Endodermal cell (in vitro differentiated cells): ENCODE results near the gene MRPL44. TPM values are rescaled to one million over a fixed set of nuclear protein-coding genes. Genes with fewer than 3 reads are reported as not detected.

Experiments
- DNase-seq: peaks from one replicate; pipeline ENCODE4 v3.0.0-alpha.2; 2017
- H3K27ac ChIP-seq: 2 replicates; pipeline ENCODE4 v1.5.1; 2013; ENCODE audit warnings: mild to moderate bottlenecking, low read depth, low read length, moderate library complexity
- H3K27me3 ChIP-seq: 2 replicates; pipeline ENCODE4 v1.6.1; 2013; ENCODE audit warnings: mild to moderate bottlenecking, low read length, moderate library complexity; ENCODE audit not compliant: insufficient read depth, control insufficient read depth, poor library complexity, severe bottlenecking
- H3K36me3 ChIP-seq: 2 replicates; pipeline ENCODE4 v1.7.0; 2013; ENCODE audit warnings: mild to moderate bottlenecking, low read length, moderate library complexity; ENCODE audit not compliant: control insufficient read depth, insufficient read depth
- H3K4me1 ChIP-seq: one replicate; pipeline ENCODE4 v1.7.0; 2013; ENCODE audit warnings: low read length; ENCODE audit not compliant: control insufficient read depth, insufficient read depth
- H3K4me3 ChIP-seq: 2 replicates; pipeline ENCODE4 v1.5.1; 2013; ENCODE audit warnings: mild to moderate bottlenecking, low read length, moderate library complexity
- H3K9ac ChIP-seq: 2 replicates; pipeline ENCODE4 v1.6.1; 2013; ENCODE audit warnings: mild to moderate bottlenecking, low read length, moderate library complexity; ENCODE audit not compliant: poor library complexity, severe bottlenecking; ENCODE audit errors: extremely low read depth
- H3K9me3 ChIP-seq: 2 replicates; pipeline ENCODE4 v1.6.1; 2013; ENCODE audit warnings: mild to moderate bottlenecking, low read length, moderate library complexity; ENCODE audit not compliant: control insufficient read depth
- H3K27ac Mint-ChIP-seq: 2 replicates; pipeline ENCODE4 v1.8.0; 2020; ENCODE audit warnings: mixed read lengths
- H3K27me3 Mint-ChIP-seq: 2 replicates; pipeline ENCODE4 v1.8.0; 2021; ENCODE audit warnings: mild to moderate bottlenecking, mixed read lengths; ENCODE audit not compliant: insufficient read depth
- H3K36me3 Mint-ChIP-seq: 2 replicates; pipeline ENCODE4 v1.8.0; 2020; ENCODE audit warnings: low read depth, mixed read lengths
- H3K4me1 Mint-ChIP-seq: 2 replicates; pipeline ENCODE4 v1.8.0; 2020; ENCODE audit warnings: mixed read lengths
- H3K4me3 Mint-ChIP-seq: 2 replicates; pipeline ENCODE4 v1.8.0; 2020; ENCODE audit warnings: mild to moderate bottlenecking, moderate library complexity, mixed read lengths
- H3K9me3 Mint-ChIP-seq: 2 replicates; pipeline ENCODE4 v1.8.0; 2020; ENCODE audit warnings: mild to moderate bottlenecking, mixed read lengths
- WGBS, 2 experiments: methylation state at CpG; one replicate each; pipeline versions ENCODE4 v1.1.5 to v1.1.7; 2013; ENCODE audit warnings: missing lambda C conversion rate in 2 of 2, mixed read lengths in 1 of 2; ENCODE audit not compliant: insufficient coverage in 1 of 2, insufficient read length in 1 of 2; 5-methylcytosine and 5-hydroxymethylcytosine counted together
- total RNA-seq, 2 donors: library from RNA; stranded (reverse); fragmentation: NEBNext Ultra II Directional in 1 of 2; extraction: Animal tissue kit (Norgen Biotek cat#: 25700) in 1 of 2; gene quantifications; 2 replicates in 1 of 2; 3 replicates in 1 of 2; pipeline ENCODE4 v1.2.1, GENCODE V29; 2021
- TF ChIP-seq, protein P1 (sequence below): fragments of 200-600 bp; sonication (generic); conservative IDR thresholded peaks from 2 replicates; pipeline ENCODE4 v1.5.0; 2021; ENCODE audit warnings: antibody characterized with exemption, mild to moderate bottlenecking

Gene MRPL44
- total RNA-seq, 2 donors from 2014 or later, result 38.7 to 43.4 TPM

DNA sequence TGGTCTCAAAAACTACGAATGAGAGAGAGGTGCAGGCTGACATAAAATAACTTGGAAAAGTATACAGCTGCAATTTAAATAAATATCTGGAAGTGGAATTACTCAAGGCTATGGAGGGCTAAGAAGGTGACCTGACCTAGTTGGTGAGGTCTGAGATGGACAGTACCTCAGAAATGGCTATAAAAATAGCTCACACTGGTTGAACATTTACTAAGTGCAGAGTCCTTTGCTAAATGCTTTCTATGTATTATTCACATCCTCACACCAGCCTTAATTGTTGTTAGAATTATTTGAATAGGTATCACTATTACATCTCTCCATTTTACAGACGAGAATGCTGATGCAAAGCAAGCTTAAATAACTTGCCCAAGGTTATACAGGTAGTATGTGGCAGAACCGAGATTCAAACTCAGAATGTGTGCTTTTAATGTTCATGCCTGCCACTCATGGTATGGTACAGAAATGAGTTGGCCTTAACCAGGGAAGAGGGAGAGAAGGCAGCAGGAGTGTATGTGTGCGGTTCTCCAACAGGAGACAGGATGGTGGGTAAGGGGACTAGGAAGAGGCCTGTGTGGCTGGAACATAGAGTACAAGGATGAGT lies 37.4 kb downstream of the MRPL44 start:
- H3K9me3 ChIP-seq, result no peaks in the 10 kb centered on the region
- Mint-ChIP-seq H3K36me3 (peaks cover 73% of the 10 kb centered on the region), H3K4me1 (peaks cover 4% of the 10 kb centered on the region), H3K4me3 (no peak overlapping the region), H3K27ac (peak overlapping the region; percentile 16), H3K9me3 (no peaks in the 10 kb centered on the region), H3K27me3 (no peaks in the 10 kb centered on the region)
- no peak for DNase-seq
- H3K27me3 ChIP-seq, result no peaks in the 10 kb centered on the region
- 89 to 90% methylated on average over 2 to 4 of the region's 4 CpGs for WGBS, 2 experiments
- peaks cover 99% of the 10 kb centered on the region for H3K36me3 ChIP-seq
- no peak overlapping the region for H3K27ac ChIP-seq
- no peaks in the 10 kb centered on the region for H3K4me1 ChIP-seq
- H3K9ac ChIP-seq, result no peak overlapping the region
- no peak overlapping the region for H3K4me3 ChIP-seq
- TF ChIP-seq, protein P1, sequence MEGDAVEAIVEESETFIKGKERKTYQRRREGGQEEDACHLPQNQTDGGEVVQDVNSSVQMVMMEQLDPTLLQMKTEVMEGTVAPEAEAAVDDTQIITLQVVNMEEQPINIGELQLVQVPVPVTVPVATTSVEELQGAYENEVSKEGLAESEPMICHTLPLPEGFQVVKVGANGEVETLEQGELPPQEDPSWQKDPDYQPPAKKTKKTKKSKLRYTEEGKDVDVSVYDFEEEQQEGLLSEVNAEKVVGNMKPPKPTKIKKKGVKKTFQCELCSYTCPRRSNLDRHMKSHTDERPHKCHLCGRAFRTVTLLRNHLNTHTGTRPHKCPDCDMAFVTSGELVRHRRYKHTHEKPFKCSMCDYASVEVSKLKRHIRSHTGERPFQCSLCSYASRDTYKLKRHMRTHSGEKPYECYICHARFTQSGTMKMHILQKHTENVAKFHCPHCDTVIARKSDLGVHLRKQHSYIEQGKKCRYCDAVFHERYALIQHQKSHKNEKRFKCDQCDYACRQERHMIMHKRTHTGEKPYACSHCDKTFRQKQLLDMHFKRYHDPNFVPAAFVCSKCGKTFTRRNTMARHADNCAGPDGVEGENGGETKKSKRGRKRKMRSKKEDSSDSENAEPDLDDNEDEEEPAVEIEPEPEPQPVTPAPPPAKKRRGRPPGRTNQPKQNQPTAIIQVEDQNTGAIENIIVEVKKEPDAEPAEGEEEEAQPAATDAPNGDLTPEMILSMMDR, result no peak

DNA sequence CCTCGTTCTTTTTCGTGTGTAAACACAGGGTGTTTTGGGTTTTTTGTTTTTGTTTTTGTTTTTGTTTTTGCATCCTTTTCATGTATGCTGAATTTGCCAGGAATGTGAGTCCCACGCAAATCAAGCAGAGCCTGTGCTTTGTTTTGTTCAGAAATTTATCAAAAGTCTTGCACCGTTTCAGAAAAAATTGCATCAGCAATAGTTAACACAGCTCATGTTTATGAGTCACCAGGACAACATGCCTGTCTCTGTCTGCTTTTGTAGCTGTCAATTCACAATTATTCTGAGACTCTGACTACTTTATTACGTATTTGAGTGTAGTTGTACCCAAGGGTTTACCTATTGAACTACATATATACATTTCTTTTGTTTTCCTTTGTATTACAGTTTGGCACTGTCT lies 38.3 kb downstream of the MRPL44 start:
- Histone ChIP-seq H3K27me3 (no peaks in the 10 kb centered on the region), H3K4me3 (no peak overlapping the region), H3K4me1 (no peaks in the 10 kb centered on the region), H3K27ac (no peak overlapping the region), H3K9me3 (no peaks in the 10 kb centered on the region), H3K36me3 (peaks cover 99% of the 10 kb centered on the region), H3K9ac (no peak overlapping the region)
- Mint-ChIP-seq H3K27me3 (no peaks in the 10 kb centered on the region), H3K27ac (peak overlapping the region; percentile 16), H3K4me1 (no peaks in the 10 kb centered on the region), H3K36me3 (peaks cover 74% of the 10 kb centered on the region), H3K4me3 (no peak overlapping the region), H3K9me3 (no peaks in the 10 kb centered on the region)
- WGBS, 2 experiments, result 84 to 93% methylated on average over 2 to 5 of the region's 5 CpGs
- TF ChIP-seq, protein P1, result no peak
- no peak for DNase-seq

DNA sequence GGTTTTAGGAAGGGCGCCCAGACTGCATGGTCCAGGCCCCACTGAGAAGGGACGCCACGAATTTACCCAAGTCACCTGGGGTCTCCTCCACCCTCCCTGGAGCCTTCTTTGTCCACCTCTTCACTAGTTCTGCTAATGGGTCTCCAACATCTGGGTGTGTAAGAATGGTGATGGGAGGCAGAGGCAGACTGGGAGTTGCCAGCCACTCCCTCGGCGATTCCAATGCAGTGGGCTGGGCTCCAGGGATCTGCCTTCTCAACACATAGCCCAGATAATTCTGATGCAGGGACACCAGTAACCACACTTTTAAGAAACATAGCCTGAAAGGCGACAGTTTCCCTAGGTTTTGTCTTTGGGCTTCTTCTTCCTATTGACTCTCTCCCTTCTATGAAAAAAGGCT lies 39.1 kb downstream of the MRPL44 start:
- Mint-ChIP-seq H3K9me3 (no peaks in the 10 kb centered on the region), H3K4me3 (no peak overlapping the region), H3K27me3 (no peaks in the 10 kb centered on the region), H3K36me3 (peaks cover 74% of the 10 kb centered on the region), H3K4me1 (no peaks in the 10 kb centered on the region), H3K27ac (no peak overlapping the region)
- DNase-seq, result no peak
- Histone ChIP-seq H3K9me3 (no peaks in the 10 kb centered on the region), H3K36me3 (peaks cover 99% of the 10 kb centered on the region), H3K27ac (no peak overlapping the region), H3K27me3 (no peaks in the 10 kb centered on the region), H3K4me3 (no peak overlapping the region), H3K4me1 (no peaks in the 10 kb centered on the region), H3K9ac (no peak overlapping the region)
- TF ChIP-seq, protein P1, result no peak
- 89 to 91% methylated on average over 4 to 6 of the region's 6 CpGs for WGBS, 2 experiments
